CD4-positive, CD25-positive, alpha-beta regulatory T cell (primary cell): ENCODE results near the gene KSR2. TPM values are rescaled to one million over a fixed set of nuclear protein-coding genes. Genes with fewer than 3 reads are reported as not detected.

Source experiments
- ATAC-seq, 2 donors: fragments of 150-1000 bp; cut with Tn5 transposase; one replicate each; pipeline ENCODE4 v1.10.0; 2021; ENCODE audit warnings: low read depth in 2 of 2, moderate number of reproducible peaks in 2 of 2, moderate library complexity in 1 of 2
- DNase-seq, 3 donors: peaks; one replicate each; pipeline versions ENCODE4 v3.0.0 to v3.0.0-alpha.2; 2012 to 2022; ENCODE audit warnings: mixed read lengths in 1 of 3
- H3K27ac ChIP-seq: one replicate; pipeline ENCODE4 v1.7.0; 2013; ENCODE audit warnings: mild to moderate bottlenecking, low read length; ENCODE audit not compliant: insufficient read depth, poor library complexity, severe bottlenecking
- H3K27me3 ChIP-seq: one replicate; pipeline ENCODE4 v1.7.0; 2013; ENCODE audit warnings: low read length; ENCODE audit not compliant: control insufficient read depth, insufficient read depth
- H3K36me3 ChIP-seq: one replicate; pipeline ENCODE4 v1.7.0; 2013; ENCODE audit warnings: mild to moderate bottlenecking, low read length, moderate library complexity; ENCODE audit not compliant: control insufficient read depth, insufficient read depth
- H3K4me1 ChIP-seq: 2 replicates; pipeline ENCODE4 v1.7.0; 2013; ENCODE audit warnings: mild to moderate bottlenecking, low read length; ENCODE audit not compliant: insufficient read depth, control insufficient read depth, poor library complexity, severe bottlenecking
- H3K4me3 ChIP-seq: one replicate; pipeline ENCODE4 v1.7.0; 2013; ENCODE audit warnings: low read depth, mild to moderate bottlenecking, low read length, moderate library complexity
- H3K9me3 ChIP-seq, 2 experiments: 1 replicate in 1 of 2; 2 replicates in 1 of 2; pipeline ENCODE4 v1.7.0; 2013; ENCODE audit warnings: low read length in 2 of 2, mild to moderate bottlenecking in 1 of 2, moderate library complexity in 1 of 2; ENCODE audit not compliant: control insufficient read depth in 2 of 2
- H3K27ac Mint-ChIP-seq, 3 donors: one replicate each; pipeline ENCODE4 v1.8.0; 2020 to 2022; ENCODE audit warnings: mild to moderate bottlenecking in 3 of 3, mixed read lengths in 3 of 3, moderate library complexity in 2 of 3
- H3K27me3 Mint-ChIP-seq: one replicate; pipeline ENCODE4 v1.8.0; 2022; ENCODE audit warnings: mild to moderate bottlenecking, mixed read lengths
- H3K36me3 Mint-ChIP-seq: one replicate; pipeline ENCODE4 v1.8.0; 2020; ENCODE audit warnings: mixed read lengths
- H3K4me1 Mint-ChIP-seq, 4 donors: one replicate each; pipeline ENCODE4 v1.8.0; 2020 to 2022; ENCODE audit warnings: mixed read lengths in 4 of 4, mild to moderate bottlenecking in 1 of 4
- H3K4me3 Mint-ChIP-seq, 4 donors: one replicate each; pipeline ENCODE4 v1.8.0; 2020 to 2022; ENCODE audit warnings: mild to moderate bottlenecking in 4 of 4, mixed read lengths in 4 of 4, moderate library complexity in 3 of 4
- H3K9me3 Mint-ChIP-seq, 7 donors: one replicate each; pipeline ENCODE4 v1.8.0; 2020 to 2022; ENCODE audit warnings: mixed read lengths in 7 of 7, mild to moderate bottlenecking in 3 of 7, moderate library complexity in 2 of 7
- polyA plus RNA-seq, 4 donors: library from polyadenylated mRNA; unstranded; fragments of 300-500 nt; fragmentation: Illumina TruSeq; gene quantifications; one replicate each; pipeline ENCODE4 v1.2.3, GENCODE V29; 2021
- total RNA-seq: library from RNA; stranded (reverse); gene quantifications from one replicate; pipeline ENCODE4 v1.2.3, GENCODE V29; 2022

KSR2 gene
- total and polyA plus RNA-seq, 5 donors from 2014 or later = 0.20 TPM; not detected in 4

DNA sequence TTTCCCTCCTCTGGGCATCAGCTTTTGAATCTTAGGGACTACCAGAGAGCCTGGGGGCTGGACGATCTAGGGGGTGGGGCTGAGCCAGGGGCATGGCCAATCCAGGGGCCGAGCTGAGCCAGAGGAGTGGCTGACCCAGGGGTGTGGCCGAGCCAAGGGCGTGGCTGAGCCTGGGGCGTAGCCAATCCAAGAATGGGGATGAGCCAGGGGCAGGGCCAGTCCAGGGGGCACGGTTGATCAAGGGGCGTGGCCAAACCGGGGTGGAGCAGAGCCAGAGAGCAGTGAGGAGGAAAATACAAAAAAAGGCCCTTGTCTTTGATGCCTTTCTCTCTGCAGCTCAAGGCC lies 388.1 kb downstream of the KSR2 start:
- Histone ChIP-seq H3K9me3 (no peaks in the 10 kb centered on the region), H3K4me1 (no peaks in the 10 kb centered on the region), H3K27me3 (no peaks in the 10 kb centered on the region), H3K27ac (no peak overlapping the region), H3K36me3 (no peaks in the 10 kb centered on the region), H3K4me3 (no peak overlapping the region)
- DNase-seq (no peak), ATAC-seq (no peak)
- Mint-ChIP-seq H3K27ac (no peak overlapping the region), H3K27me3 (peaks cover 4% of the 10 kb centered on the region), H3K9me3 (peaks cover 0 to 2% (median 0%) of the 10 kb centered on the region in 7 donors), H3K36me3 (no peaks in the 10 kb centered on the region), H3K4me1 (no peaks in the 10 kb centered on the region), H3K4me3 (no peak overlapping the region)

GRCh38 chr12:117580015-117580717 lies 388.6 kb downstream of the KSR2 start:
- no peak for ATAC-seq
- Mint-ChIP-seq H3K36me3 (no peaks in the 10 kb centered on the region), H3K4me3 (no peak overlapping the region), H3K27ac (no peak overlapping the region), H3K4me1 (no peaks in the 10 kb centered on the region), H3K27me3 (peaks cover 4% of the 10 kb centered on the region), H3K9me3 (peaks cover 0 to 3% (median 0%) of the 10 kb centered on the region in 7 donors)
- Histone ChIP-seq H3K27me3 (no peaks in the 10 kb centered on the region), H3K4me1 (no peaks in the 10 kb centered on the region), H3K27ac (no peak overlapping the region), H3K4me3 (no peak overlapping the region), H3K9me3 (no peaks in the 10 kb centered on the region), H3K36me3 (no peaks in the 10 kb centered on the region)
- no peak for DNase-seq

DNA sequence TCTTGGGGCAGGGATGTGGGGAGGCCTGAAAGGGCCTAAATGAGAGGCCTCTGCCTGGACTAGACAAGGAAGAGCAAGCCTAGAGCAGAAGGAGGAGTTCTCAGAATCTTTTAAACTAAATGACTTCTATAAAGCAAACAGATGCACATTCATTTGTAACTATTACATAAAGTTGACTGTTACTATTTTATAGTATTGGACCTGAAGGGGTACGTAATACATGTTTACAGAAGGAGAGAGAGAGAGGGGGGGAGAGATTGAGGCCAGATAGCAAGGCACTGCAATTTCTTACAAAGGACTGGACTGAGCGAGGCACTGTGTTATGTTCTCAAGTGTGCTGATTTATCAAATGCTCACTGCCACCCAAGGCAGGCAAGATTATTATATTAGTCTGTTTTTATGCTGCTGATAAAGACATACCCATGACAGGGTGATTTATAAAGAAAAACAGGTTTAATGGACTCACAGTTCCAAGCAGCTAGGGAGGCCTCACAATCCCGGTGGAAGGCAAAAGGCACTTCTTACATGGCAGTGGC lies 391.6 kb downstream of the KSR2 start:
- Mint-ChIP-seq H3K9me3 (peaks cover 0 to 4% (median 0%) of the 10 kb centered on the region in 7 donors), H3K4me1 (no peaks in the 10 kb centered on the region)
- ATAC-seq = no peak

GRCh38 chr12:117576053-117576452 lies 392.7 kb downstream of the KSR2 start:
- H3K27me3 ChIP-seq = no peaks in the 10 kb centered on the region
- Mint-ChIP-seq H3K27me3 (peaks cover 4% of the 10 kb centered on the region), H3K27ac (no peak overlapping the region), H3K4me1 (no peaks in the 10 kb centered on the region), H3K4me3 (no peak overlapping the region), H3K9me3 (peaks cover 0 to 5% (median 0%) of the 10 kb centered on the region in 7 donors), H3K36me3 (no peaks in the 10 kb centered on the region)
- no peaks in the 10 kb centered on the region for H3K4me1 ChIP-seq
- no peaks in the 10 kb centered on the region for H3K9me3 ChIP-seq
- ATAC-seq (no peak), DNase-seq (no peak)
- H3K36me3 ChIP-seq = no peaks in the 10 kb centered on the region
- no peak overlapping the region for H3K4me3 ChIP-seq
- no peak overlapping the region for H3K27ac ChIP-seq

More for the DNA sequence above, 391.6 kb downstream of the KSR2 start:
- Mint-ChIP-seq H3K27me3 (peaks cover 4% of the 10 kb centered on the region), H3K36me3 (no peaks in the 10 kb centered on the region), H3K27ac (no peak overlapping the region), H3K4me3 (no peak overlapping the region)
- H3K27me3 ChIP-seq = no peaks in the 10 kb centered on the region
- H3K27ac ChIP-seq = no peak overlapping the region
- no peak overlapping the region for H3K4me3 ChIP-seq
- no peaks in the 10 kb centered on the region for H3K4me1 ChIP-seq
- no peak for DNase-seq
- no peaks in the 10 kb centered on the region for H3K36me3 ChIP-seq
- no peaks in the 10 kb centered on the region for H3K9me3 ChIP-seq

- H3K27ac ChIP-seq = no peak overlapping the region
- H3K9me3 Mint-ChIP-seq = peaks cover 0 to 5% (median 0%) of the 10 kb centered on the region in 7 donors
- DNase-seq (no peak), ATAC-seq (no peak)
- H3K27me3 ChIP-seq = no peaks in the 10 kb centered on the region
- no peaks in the 10 kb centered on the region for H3K4me1 ChIP-seq
- no peak overlapping the region for H3K4me3 ChIP-seq
- no peaks in the 10 kb centered on the region for H3K36me3 Mint-ChIP-seq
- H3K36me3 ChIP-seq = no peaks in the 10 kb centered on the region
- no peaks in the 10 kb centered on the region for H3K4me1 Mint-ChIP-seq
- H3K9me3 ChIP-seq = no peaks in the 10 kb centered on the region
- H3K4me3 Mint-ChIP-seq = no peak overlapping the region
- H3K27me3 Mint-ChIP-seq = peaks cover 4% of the 10 kb centered on the region
- no peak overlapping the region for H3K27ac Mint-ChIP-seq
Observed at GRCh38 chr12:117574655-117575054, 394.1 kb downstream of the KSR2 start.

DNA sequence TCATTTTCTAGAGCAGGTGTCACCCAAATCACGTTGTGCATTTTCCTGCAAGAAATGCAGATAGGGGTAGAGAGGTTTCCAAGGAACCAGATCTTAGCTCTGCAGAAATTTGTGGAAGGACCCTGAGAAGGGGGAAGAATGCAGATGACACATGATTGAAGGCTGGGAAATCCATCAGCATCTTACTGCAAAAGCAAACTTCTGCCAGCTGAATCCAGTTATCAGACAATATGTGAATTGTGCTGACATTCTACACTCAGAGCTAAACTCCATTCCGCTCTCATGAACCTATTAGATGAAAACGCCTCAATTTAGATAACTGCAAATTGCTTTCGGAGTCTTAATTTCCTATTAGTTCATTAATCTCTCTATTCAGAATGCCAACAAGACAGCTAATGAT lies 396.0 kb downstream of the KSR2 start:
- no peak overlapping the region for H3K4me3 Mint-ChIP-seq
- no peaks in the 10 kb centered on the region for H3K27me3 ChIP-seq
- peaks cover 4% of the 10 kb centered on the region for H3K27me3 Mint-ChIP-seq

DNA sequence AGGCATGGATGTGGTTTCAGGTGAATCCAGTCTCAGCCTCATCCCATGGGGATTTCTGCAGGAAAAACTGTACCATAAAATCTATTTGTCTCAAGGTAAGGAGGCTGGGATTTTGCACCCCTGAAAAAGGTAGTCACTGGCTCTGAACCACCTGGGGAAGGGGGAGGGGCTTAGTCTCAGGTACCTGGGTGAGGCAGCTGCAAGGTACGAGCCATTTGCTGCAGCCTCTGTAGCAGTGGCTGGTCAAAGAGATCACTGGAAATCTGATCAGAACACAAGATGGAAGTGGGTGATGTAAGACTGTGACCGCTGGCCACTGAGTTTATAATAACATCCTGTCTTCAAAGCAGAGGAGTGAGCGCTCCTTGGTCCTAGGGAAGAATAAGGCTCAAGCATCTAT lies 397.5 kb downstream of the KSR2 start:
- Histone ChIP-seq H3K27ac (no peak overlapping the region), H3K4me1 (no peaks in the 10 kb centered on the region), H3K4me3 (no peak overlapping the region), H3K9me3 (no peaks in the 10 kb centered on the region), H3K36me3 (no peaks in the 10 kb centered on the region), H3K27me3 (no peaks in the 10 kb centered on the region)
- no peaks in the 10 kb centered on the region for H3K4me1 Mint-ChIP-seq
- no peaks in the 10 kb centered on the region for H3K36me3 Mint-ChIP-seq
- H3K4me3 Mint-ChIP-seq = no peak overlapping the region
- H3K27me3 Mint-ChIP-seq = peaks cover 4% of the 10 kb centered on the region
- ATAC-seq (no peak), DNase-seq (no peak)
- peaks cover 0 to 4% (median under 1%) of the 10 kb centered on the region in 7 donors for H3K9me3 Mint-ChIP-seq
- no peak overlapping the region for H3K27ac Mint-ChIP-seq

More for the DNA sequence above, 396.0 kb downstream of the KSR2 start:
- no peak overlapping the region for H3K27ac Mint-ChIP-seq
- ATAC-seq (no peak), DNase-seq (no peak)
- no peaks in the 10 kb centered on the region for H3K4me1 Mint-ChIP-seq
- no peak overlapping the region for H3K4me3 ChIP-seq
- no peaks in the 10 kb centered on the region for H3K36me3 Mint-ChIP-seq
- H3K36me3 ChIP-seq = no peaks in the 10 kb centered on the region
- H3K4me1 ChIP-seq = no peaks in the 10 kb centered on the region
- H3K9me3 Mint-ChIP-seq = peaks cover 0 to 4% (median 0%) of the 10 kb centered on the region in 7 donors
- H3K9me3 ChIP-seq = no peaks in the 10 kb centered on the region
- H3K27ac ChIP-seq = no peak overlapping the region

GRCh38 chr12:117570608-117571007 lies 398.2 kb downstream of the KSR2 start:
- Mint-ChIP-seq H3K4me1 (no peaks in the 10 kb centered on the region), H3K4me3 (no peak overlapping the region), H3K27me3 (no peaks in the 10 kb centered on the region), H3K36me3 (no peaks in the 10 kb centered on the region), H3K27ac (no peak overlapping the region), H3K9me3 (peaks cover 0 to 4% (median 2%) of the 10 kb centered on the region in 7 donors)
- Histone ChIP-seq H3K27me3 (no peaks in the 10 kb centered on the region), H3K4me3 (no peak overlapping the region), H3K36me3 (no peaks in the 10 kb centered on the region), H3K9me3 (no peaks in the 10 kb centered on the region), H3K4me1 (no peaks in the 10 kb centered on the region), H3K27ac (no peak overlapping the region)
- DNase-seq (no peak), ATAC-seq (no peak)
